Right ventricle myocardium superior (tissue), 1 donor: ENCODE results near the gene TMEM253. TPM values are rescaled to one million over a fixed set of nuclear protein-coding genes. Genes with fewer than 3 reads are reported as not detected.

ENCODE experiments used
- ATAC-seq: fragments of 200-7000 bp; cut with Tn5 transposase; one replicate; pipeline ENCODE4 v1.9.1; 2020; ENCODE audit warnings: mild to moderate bottlenecking; ENCODE audit not compliant: poor library complexity
- DNase-seq: peaks from one replicate; pipeline ENCODE4 v3.0.0-alpha.2; 2020
- intact Hi-C: fragments of 100-400 bp; cut with DNase I; formaldehyde crosslinking; loops from one replicate; pipeline ENCODE4 v1.11.2; 2022
- total RNA-seq: library from RNA; stranded (reverse); fragmentation: NEBNext Ultra II Directional; extraction: Animal tissue kit (Norgen Biotek cat#: 25700); gene quantifications from one replicate; pipeline ENCODE4 v1.2.1, GENCODE V29; 2021
- donor health status: DM: no; HTN: yes; CAD: no; lungs with severe emphysema.

The TMEM253 gene
- total RNA-seq, 1 donor from 2014 or later, result 0.43 TPM

DNA sequence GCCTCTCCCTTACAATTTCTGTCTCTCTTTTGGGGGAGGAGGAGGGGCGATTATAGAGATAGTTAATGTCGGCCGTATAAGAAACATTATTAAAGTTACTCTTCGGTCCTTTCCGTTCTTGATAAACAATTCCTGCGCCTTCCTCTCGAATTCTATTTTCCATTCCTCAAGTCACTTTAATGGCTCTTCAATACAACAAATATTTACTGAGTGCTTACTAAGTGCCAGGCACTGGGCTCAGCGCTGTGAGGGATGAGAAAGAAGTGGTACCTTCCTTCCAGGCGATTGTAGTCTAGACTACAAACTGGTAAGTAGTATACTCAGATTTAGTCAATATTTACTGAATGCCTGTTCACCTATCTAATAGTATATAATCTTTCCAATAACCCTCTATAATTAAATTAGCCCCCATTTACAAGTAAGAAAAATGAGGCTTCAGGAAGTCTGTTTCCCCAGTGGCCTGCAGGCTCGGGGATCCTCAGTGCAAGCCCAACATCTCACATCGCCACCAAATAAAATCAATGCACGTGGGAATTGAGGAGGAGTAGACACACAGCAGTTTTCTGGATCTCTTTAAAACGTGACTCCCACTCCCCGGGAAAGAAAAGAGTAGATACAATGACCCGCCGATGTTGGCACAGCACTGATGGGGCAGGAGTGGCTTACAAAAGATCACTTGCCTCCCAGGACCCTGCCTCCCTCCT, 1.8 kb upstream of the TMEM253 start:
- ATAC-seq, result no peak
- DNase-seq, result no peak
- intact Hi-C loops, result no loop called here

DNA sequence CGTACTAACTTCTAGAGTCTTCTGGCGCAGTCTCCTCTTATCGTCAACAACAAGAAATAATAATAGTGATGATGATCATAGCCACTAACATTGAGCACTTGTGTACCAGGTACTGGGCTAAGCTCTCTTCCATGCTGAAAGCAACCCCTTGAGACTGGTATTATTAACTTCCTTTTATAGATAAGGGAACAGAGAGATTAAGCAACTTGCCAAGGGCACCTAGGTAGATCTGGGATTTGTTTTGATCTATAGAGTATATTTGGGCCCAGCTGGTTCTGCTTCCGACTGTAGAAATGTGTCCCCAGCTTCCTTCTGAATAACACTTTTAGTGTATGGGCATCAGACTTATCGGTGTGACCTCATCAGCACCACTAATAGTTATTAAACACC, 1.3 kb upstream of the TMEM253 start:
- DNase-seq (no peak), ATAC-seq (no peak)
- intact Hi-C loops, result no loop called here

DNA sequence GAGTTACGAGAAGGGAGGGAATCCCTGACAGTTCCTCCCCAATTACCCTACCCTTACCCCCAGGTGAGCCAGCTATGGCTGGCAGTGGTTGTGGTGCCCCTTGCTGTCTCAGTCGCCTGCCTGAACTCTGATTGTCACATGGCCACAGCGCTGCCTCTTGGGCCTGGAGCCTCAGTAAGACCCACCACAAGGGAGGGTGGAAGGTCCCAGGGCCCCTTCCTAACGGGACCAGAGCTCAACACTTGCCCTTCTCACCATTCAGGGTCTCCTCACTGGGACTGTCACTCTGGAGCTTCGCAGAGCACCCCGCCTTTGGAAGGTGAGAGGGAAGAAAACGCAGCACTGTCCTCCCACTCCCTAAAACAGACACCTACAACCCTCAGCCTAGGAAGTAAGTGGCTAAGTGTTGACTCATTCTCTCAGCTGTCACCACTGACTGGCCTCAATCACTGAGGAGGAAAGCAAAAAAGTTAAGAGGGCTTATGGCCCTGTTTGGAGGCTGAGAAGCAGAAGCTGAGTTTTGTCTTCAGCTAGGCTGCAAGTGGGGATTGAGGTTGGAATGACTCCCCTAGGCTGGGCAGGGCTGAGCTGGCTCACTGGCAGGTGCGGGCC, 1.0 kb downstream of the TMEM253 start:
- intact Hi-C loops, result loop anchor here (5.0 kb wide), 1 partner anchor 85 kb away; no protein-coding TSS in a partner anchor
- DNase-seq, result no peak
- ATAC-seq, result no peak

DNA sequence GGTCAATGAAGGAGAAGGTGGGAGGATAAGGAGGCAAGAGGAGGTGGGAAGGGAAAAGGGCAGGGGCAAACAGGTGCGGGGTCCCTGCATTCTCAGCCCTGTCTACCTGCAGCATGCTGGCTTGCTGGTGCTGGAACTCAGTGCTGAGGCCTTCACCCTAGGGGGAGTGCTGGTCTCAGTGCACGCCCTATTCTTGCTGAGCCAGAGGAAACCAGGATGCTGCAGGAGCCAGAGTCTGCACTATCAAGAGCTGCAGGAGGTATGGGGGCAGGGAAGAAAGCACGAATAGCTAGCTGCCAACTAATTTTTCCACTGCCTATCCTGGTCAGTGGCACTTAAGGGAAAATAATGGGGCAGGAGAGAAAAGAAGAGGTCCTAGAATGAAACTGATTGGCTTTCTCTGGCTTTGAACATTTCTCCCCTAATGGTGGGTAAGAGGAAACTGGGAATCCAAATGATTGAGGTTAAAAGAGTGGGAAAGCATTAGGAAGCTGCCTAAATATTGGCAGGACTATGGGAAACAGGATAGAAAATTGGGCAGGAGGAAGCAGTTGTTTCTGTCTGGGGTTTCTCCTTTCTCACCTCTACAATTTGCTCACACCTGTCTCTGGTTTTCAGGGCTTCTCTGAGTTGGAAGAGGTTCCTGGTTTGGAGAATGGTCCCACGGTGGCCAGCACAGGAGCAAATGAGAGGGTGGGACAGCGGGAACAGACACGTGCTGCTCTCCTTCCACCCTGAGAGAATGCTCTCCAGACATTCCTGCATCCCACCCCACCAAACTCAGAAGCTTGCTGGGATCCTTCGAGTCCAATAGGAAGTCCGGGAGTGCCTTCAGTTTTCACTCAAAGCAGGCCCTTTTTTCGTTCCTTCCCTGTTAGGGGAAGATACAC, 1.9 kb downstream of the TMEM253 start:
- ATAC-seq (no peak), DNase-seq (no peak)
- intact Hi-C loops, result loop anchor here (5.0 kb wide), 1 partner anchor 85 kb away; no protein-coding TSS in a partner anchor

DNA sequence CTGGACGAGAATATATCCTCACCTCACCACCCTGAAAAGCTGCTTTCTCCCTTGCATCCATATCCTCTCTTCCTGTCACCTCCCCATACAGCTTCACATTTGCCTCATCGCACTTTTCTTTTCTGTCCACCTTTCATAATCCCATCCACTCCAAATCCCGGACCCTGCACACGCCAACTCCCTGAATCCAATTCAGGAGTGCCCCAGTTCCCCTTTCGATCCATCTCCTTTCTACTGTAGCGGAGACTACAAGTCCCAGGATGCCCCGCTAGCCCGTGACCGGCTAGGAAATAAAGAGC, 2.5 kb downstream of the TMEM253 start:
- intact Hi-C loops, result loop anchor here (5.0 kb wide), 1 partner anchor 86 kb away; no protein-coding TSS in a partner anchor
- ATAC-seq (no peak), DNase-seq (no peak)

DNA sequence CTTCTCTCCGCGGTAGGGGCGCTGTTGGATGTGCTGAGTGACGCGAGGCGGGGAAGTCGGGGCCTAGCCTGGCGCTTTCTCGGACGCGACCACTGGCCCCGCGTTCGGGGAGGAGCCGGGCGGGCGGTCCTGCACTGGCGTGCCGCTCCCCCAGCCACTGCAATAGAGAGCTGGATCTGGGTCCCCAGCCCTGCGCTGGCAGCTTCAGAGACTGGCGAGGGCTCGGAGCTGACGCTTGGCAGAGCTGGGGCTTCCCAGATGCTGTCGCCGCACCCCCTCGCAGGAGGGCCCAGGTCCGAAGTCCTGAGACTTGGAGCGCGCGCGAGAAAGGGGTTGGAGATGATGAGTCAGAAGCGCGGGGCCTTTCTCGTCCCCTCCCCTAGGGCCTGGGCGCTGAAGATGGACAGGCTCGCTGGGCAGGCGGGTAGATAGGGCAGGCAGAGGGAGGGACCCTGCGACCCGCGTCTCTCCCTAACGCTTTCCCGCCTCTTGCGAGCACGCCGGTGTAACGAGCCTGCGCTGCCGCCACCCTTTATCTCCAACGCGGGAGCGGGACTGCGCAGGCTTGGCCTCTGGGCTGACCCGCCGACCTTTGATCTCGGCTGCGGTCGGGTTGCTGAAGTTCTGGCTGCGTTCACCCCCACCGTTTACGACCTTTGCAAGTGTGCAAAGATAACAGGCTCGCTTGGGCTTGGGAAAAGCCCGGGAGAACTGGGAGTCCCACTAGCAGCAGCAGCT, 3.0 kb downstream of the TMEM253 start:
- peak; percentile 96 for ATAC-seq
- peak; percentile 97 for DNase-seq
- intact Hi-C loops, result loop anchor here (1.0 to 5.0 kb wide), 2 partner anchors 33 to 87 kb away; no protein-coding TSS in a partner anchor

DNA sequence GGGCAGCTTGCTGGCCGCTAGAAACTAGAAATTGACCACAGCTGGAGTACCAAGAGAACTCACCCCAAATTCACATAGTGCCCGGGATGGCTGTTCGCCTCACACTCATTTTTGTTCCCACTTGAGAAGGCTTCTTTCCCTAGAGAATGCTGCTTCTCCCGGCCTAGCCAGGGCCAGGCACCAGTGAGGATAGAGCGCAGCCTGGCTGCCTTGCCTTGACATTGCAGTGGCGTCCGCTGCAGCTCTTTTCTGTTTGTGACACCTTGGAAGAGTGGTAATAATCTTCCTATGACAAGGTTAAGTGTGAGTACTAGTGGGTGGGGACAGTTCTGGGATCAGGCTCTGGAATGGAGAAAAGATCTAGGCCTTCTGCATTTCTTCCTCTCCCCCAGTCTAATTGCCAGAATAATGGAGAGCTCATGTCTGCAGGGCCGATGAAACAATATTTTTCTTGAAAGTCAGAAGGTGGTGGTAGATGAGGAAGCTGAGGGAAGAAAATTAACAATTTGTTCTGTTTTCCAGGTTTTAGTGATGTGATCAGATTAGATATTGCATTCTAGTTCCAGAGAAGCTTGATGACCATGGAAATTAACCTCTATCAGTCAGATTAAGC, 3.7 kb downstream of the TMEM253 start:
- ATAC-seq (peak; percentile 83), DNase-seq (peak; percentile 87)
- intact Hi-C loops, result loop anchor here (1.0 to 5.0 kb wide), 3 partner anchors 33 to 407 kb away; no protein-coding TSS in a partner anchor

DNA sequence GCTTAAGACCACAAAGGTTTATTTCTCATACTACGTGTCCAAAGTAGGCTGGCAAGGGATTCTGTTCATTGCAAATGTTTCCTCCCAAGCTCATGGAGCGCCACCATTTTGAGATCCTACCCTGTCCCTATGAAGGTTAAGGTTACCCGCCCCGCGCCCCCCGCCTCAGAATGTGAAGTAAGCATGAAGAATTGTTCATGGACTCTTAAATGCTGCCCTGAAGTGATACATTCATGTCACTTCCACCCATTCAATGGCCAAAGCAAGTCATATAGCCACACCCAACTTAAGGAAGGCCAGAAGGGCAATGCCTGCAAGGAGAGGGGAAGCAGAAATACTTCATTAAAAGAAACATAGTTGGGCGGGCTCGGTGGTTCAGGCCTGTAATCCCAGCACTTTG, 4.2 kb downstream of the TMEM253 start:
- intact Hi-C loops, result loop anchor here (5.0 kb wide), 1 partner anchor 408 kb away; no protein-coding TSS in a partner anchor
- DNase-seq, result no peak
- ATAC-seq, result no peak

DNA sequence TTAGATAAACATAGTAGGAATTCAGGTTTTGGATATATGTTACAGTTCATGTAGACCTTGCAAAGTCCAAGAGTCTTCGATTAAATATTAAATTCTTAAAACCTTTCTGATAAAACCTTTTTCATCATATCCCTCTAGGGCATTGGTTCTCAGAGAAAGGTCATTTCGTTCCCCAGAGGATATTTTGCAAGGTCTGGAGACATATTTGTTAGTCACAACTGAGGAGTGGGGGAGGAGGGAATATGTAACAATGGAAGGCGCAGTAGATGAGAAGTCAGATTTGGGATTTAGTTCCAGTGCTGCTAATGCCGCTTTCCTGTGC, 5.3 kb downstream of the TMEM253 start:
- intact Hi-C loops, result loop anchor here (5.0 kb wide), 1 partner anchor 409 kb away; no protein-coding TSS in a partner anchor
- DNase-seq, result no peak
- no peak for ATAC-seq

DNA sequence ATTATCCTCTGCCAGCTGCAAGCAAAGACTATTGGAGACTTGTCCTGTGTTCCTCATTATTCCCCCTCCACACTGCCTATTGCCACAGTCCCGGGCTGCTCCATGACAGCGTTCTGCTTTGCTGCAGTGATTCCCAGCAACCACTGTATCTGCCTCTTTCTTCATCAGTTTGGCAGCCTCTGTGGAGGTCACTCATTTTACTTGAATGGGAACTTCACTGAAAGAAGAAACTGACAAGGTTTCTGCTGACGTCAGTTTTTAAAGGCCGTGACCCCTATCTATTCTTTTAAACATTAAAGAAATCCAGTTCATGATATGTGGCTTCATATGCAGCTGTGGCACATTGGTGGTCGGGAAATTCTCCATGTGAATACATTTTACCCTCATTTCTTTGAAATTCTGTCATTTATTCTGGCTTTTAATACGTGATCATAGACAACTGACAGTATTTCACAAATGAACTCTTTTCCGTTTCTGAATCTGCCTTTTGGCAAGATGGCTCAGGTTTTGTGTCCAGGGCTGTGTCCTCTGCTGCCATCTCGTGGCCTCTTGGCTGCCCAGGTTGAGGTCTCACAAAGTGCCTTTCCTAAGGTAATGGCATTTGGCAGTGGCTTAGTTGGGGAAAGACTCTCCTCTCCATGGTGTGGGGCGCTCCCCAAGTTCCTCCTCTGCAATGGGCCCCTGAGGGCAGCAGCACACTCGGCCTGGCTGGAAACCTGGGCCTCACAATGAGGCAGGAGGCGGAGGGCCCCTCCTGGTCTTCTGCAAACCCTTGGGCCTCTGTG, 5.8 kb downstream of the TMEM253 start:
- peak; percentile 89 for DNase-seq
- intact Hi-C loops, result loop anchor here (5.0 kb wide), 1 partner anchor 409 kb away; no protein-coding TSS in a partner anchor
- peak; percentile 26 for ATAC-seq

DNA sequence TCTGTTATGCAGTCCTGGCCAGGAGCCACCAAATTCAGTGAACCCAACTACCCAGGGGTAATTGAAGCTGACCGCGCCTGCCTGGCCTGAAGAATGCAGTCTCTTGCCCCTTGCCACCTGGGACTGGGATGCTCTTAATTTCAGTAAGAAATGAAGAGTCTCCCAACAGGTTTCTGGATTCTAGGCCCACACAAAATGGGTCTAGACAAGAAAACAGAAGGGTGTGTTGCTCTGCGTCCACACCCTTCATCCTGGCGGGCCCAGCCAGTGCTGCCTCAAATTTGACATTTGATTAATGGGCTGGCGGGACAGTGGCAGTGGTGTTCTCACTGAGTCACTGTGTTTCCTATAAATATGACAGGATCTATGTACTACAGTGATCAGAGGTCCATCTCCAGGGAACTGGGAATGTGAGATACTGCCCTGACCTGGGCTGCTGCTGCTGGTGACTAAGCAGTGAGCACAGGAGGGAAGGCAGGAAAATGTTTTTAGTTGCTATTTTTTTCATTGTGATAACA, 6.5 kb downstream of the TMEM253 start:
- intact Hi-C loops, result loop anchor here (5.0 kb wide), 1 partner anchor 410 kb away; no protein-coding TSS in a partner anchor
- ATAC-seq (no peak), DNase-seq (no peak)

DNA sequence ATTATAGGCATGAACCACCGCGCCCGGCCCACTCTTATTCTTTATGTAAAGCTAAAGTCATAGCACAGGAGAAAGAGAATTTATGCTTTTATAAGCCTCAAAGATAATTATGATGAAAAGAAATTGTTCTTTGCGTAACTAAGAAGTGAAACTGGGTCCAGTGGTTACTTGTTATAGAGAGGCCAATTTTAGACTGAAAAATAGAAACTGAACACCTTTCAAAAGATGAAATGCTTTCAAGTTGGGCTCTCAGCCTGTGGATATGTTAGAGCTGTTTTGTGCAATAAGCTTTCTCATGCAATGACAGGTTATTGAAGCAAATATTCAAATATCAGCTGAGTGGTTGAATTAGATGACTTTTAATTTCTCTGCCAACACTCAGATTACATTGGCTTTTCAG, 7.9 kb downstream of the TMEM253 start:
- intact Hi-C loops, result loop anchor here (5.0 kb wide), 1 partner anchor 411 kb away; no protein-coding TSS in a partner anchor
- DNase-seq (no peak), ATAC-seq (no peak)

DNA sequence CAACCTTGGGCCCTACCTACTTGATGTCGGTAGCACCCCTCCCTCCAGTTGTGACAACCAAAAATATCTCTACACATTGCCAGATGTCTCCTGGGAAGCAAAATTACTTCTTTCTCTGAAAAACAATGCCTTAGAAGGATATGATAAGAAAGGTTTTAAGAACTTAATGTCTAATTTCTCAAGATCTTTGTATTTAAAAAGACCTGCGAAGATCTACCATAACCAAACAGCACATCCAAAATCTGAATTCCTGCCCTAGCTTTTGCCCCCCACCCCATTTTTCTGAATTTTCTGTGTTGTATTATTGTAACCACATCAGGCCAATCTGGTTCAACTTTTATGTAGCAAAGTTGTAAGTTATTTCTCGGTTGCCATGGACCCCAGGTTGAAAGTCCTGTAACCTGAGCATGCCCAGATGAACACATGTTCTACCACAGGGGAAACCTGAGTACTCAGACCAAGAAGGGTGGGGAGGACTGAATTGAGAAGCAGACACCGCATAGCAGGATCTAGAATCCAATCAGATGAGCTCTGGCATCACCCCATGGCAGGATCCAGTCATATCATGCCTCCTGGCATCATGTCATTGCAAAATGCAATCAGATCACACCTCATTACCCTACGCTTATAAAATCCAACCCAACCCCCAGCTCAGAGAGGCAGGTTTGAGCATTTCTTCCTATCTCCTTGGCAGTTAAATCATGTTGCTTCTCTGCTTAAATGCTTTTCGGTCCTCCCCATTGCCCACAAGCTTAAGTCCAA, 8.7 kb downstream of the TMEM253 start:
- DNase-seq (no peak), ATAC-seq (no peak)
- intact Hi-C loops, result loop anchor here (5.0 kb wide), 1 partner anchor 412 kb away; no protein-coding TSS in a partner anchor

DNA sequence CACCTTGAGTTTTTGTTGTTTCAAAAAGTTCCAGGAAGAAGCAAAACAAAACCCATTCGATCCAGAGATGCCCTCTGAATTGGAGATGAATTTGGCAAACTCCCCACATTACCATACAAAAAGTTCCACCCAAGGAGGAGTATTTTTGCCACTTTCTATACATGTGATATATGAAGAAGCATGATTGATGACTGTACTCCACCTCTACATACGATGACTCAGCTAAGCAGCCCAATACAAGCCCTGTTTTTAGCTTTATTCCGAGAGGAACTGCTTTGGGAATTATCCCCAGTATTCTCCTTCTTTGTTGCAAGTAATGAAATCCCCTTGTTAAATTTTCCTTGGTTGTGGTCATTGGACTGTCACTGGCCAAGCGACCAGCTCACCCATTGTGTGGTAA, 11.4 kb downstream of the TMEM253 start:
- intact Hi-C loops, result no loop called here
- ATAC-seq (no peak), DNase-seq (no peak)

DNA sequence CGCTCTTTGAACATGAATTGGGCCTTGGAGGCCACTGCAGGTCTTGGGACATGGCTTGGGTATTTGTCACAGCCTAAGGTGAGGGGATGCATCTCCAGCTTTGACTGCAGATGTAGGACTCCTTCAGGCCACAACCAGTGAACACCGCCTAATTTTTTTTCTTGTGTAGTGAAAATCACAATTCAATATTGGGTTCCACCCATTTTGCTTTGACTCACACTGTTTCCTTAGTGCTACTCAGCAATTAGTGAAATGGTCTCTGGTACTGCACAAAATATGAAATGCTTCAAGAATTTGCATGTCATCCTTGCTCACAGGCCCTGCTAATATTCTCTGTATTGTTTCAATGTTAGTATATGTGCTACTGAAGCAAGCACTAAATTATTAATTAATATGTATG, 12.5 kb downstream of the TMEM253 start:
- no peak for DNase-seq
- intact Hi-C loops, result no loop called here
- ATAC-seq, result no peak

DNA sequence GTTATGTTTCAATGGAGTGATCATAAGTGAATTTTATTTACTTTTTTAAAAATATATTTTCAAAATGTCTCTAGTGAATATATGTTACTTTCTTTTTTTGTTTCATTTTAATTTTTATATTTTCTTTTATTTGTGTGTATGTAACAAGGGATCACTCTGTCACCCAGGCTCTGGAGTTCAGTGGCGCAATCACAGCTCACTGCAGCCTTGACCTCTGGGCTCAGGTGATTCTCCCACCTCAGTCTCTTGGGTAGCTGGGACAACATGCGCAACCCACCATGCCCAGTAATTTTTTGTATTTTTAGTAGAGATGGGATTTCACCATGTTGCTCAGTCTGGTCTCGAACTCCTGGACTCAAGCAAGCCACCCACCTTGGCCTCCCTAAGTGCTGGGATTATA, 18.1 kb downstream of the TMEM253 start:
- DNase-seq, result no peak
- ATAC-seq, result no peak
- intact Hi-C loops, result no loop called here

DNA sequence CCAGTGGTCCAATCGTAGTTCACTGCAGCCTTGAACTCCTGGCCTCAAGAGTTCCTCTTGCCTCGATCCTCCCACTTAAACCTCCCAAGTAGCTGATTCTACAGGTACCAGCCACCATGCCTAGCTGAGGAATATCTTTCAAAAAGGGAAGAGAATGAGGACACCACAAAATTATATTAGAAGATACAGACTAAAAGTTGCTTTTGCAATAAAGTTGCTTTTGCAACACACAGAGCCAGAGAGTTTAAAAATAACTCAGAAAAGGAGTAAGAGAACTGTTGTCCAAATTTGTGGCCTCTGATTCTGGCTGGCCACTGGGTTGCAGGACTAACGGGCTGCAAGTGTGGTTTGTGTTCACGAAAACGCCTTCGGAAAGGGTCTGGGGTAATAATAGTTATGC, 19.8 kb downstream of the TMEM253 start:
- ATAC-seq (no peak), DNase-seq (no peak)
- intact Hi-C loops, result no loop called here
